ENCODE measurements around the gene FOXJ2. TPM values are rescaled to one million over a fixed set of nuclear protein-coding genes. Genes with fewer than 3 reads are reported as not detected.
"Not testable (repeated sequence)": the region's sequence is repeated elsewhere in the genome, so short reads cannot be mapped to it uniquely, and the experiment has no call there.

FOXJ2 gene
- total RNA-seq, 2 experiments from 2014 or later, result 17.6 to 17.7 TPM

DNA sequence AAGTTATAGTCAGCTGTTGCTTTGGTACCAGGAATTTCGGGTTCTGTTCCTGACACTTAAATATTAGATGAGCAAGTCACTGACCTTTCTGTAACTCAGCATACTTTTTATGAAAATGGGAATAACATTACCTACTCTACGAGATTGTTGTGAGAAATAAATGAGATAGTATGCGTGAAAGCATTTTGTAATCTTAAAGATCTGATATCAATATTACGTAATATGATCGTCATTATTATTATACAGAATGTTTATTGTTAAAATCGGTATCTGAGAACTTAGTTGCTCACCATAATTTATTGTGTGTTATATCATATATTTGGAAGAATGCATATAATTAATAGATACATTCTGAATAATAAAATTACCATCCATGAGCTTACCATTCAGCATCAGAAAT, 43.4 kb downstream of the FOXJ2 start:
- no peak for DNase-seq
- no peak overlapping the region for H3K4me3 Mint-ChIP-seq
- CTCF ChIA-PET, result interaction anchor here (7.9 kb wide), 1 partner anchor 30 kb away, joined by 205 read pairs; no protein-coding TSS in a partner anchor
- intact Hi-C loops (cut with micrococcal nuclease), result loop anchor here (5.0 kb wide), 1 partner anchor 244 kb away; no protein-coding TSS in a partner anchor
- no peaks in the 10 kb centered on the region for H3K36me3 Mint-ChIP-seq (ENCODE audit: low read depth)
- peaks cover 36% of the 10 kb centered on the region for H3K4me1 Mint-ChIP-seq (ENCODE audit: low read depth)
- no peak overlapping the region for H3K27ac Mint-ChIP-seq
- no peaks in the 10 kb centered on the region for H3K9me3 Mint-ChIP-seq
- no peaks in the 10 kb centered on the region for H3K27me3 Mint-ChIP-seq (ENCODE audit: low read depth)

DNA sequence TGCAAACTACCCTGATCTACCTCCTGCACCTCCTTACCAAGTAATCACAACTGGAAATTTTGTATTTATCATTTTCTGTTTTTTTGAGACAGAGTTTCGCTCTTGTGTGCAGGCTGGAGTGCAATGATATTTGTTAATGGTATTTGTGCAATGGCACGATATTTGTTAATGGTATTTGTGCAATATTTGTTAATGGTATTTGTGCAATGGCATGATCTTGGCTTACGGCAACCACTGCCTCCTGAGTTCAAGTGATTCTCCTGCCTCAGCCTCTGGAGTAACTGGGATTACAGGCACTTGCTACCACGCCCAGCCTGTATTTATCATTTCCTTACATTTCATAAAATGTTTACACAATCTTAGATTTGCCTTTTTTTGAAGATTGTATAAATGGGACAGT, 43.9 kb downstream of the FOXJ2 start:
- no peak overlapping the region for H3K4me3 Mint-ChIP-seq
- H3K27ac Mint-ChIP-seq, result no peak overlapping the region
- intact Hi-C loops (cut with micrococcal nuclease), result loop anchor here (5.0 kb wide), 1 partner anchor 244 kb away; no protein-coding TSS in a partner anchor
- H3K36me3 Mint-ChIP-seq (ENCODE audit: low read depth), result no peaks in the 10 kb centered on the region
- H3K9me3 Mint-ChIP-seq, result no peaks in the 10 kb centered on the region
- DNase-seq, result no peak
- peaks cover 39% of the 10 kb centered on the region for H3K4me1 Mint-ChIP-seq (ENCODE audit: low read depth)
- no peaks in the 10 kb centered on the region for H3K27me3 Mint-ChIP-seq (ENCODE audit: low read depth)
- CTCF ChIA-PET, result interaction anchor here (1.1 to 7.9 kb wide), 4 partner anchors 31 to 216 kb away, joined by 3 to 205 read pairs (median 10); no protein-coding TSS in a partner anchor

DNA sequence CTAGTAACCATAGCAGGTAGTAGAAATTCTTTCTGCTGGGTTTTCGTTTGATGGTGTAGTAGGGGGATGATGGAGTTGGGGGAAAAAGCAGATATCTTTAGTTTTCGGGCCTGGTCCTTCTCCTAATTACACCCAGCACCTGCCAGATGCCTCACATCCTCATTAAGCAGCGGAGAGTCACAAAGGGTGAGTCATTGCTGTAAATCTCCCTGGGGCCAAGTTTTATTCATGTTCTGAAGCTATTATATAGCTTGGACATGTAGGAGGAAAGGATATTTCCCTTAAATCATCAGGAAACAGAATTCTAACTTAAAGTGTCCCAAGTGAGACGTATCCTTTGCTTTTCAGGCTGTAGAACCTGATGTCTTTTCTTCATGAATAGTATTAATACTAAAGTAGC, 44.7 kb downstream of the FOXJ2 start:
- Mint-ChIP-seq H3K27ac (no peak overlapping the region), H3K27me3 (ENCODE audit: low read depth) (no peaks in the 10 kb centered on the region), H3K4me1 (ENCODE audit: low read depth) (peaks cover 39% of the 10 kb centered on the region), H3K9me3 (no peaks in the 10 kb centered on the region), H3K4me3 (no peak overlapping the region), H3K36me3 (ENCODE audit: low read depth) (no peaks in the 10 kb centered on the region)
- intact Hi-C loops (cut with micrococcal nuclease), result loop anchor here (5.0 kb wide), 1 partner anchor 245 kb away; no protein-coding TSS in a partner anchor
- CTCF ChIA-PET, result interaction anchor here (0.9 to 7.9 kb wide), 9 partner anchors 7 to 217 kb away, joined by 3 to 205 read pairs (median 11); partner anchors contain the start of gene C3AR1
- no peak for DNase-seq

DNA sequence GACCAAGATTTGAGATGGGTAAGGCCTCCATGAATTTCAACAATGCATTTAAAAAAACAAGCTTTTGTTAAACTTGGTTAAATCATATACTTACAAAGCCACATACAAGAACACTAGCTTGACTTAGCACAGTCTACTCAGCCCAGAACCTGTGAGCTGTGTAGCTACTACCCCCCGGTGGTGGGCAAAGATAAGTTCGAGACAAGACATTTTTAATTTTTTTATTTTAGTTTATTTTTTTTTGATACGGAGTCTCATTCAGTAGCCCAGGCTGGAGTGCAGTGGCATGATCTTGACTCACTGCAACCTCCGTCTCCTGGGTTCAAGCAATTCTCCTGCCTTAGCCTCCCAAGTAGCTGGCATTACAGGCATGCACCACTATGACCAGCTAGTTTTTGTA, 45.9 kb downstream of the FOXJ2 start:
- Mint-ChIP-seq H3K4me1 (ENCODE audit: low read depth) (peaks cover 41% of the 10 kb centered on the region), H3K4me3 (peak overlapping the region; percentile 25), H3K36me3 (ENCODE audit: low read depth) (no peaks in the 10 kb centered on the region), H3K27me3 (ENCODE audit: low read depth) (no peaks in the 10 kb centered on the region), H3K9me3 (no peaks in the 10 kb centered on the region), H3K27ac (peak overlapping the region; percentile 26)
- intact Hi-C loops (cut with micrococcal nuclease), result loop anchor here (1.0 to 5.0 kb wide), 6 partner anchors 32 to 438 kb away; no protein-coding TSS in a partner anchor
- CTCF ChIA-PET, result interaction anchor here (0.6 to 7.9 kb wide), 24 partner anchors 8 to 272 kb away, joined by 3 to 205 read pairs (median 5); partner anchors contain the start of genes C3AR1 and SLC2A3
- DNase-seq, result peak; percentile 79

DNA sequence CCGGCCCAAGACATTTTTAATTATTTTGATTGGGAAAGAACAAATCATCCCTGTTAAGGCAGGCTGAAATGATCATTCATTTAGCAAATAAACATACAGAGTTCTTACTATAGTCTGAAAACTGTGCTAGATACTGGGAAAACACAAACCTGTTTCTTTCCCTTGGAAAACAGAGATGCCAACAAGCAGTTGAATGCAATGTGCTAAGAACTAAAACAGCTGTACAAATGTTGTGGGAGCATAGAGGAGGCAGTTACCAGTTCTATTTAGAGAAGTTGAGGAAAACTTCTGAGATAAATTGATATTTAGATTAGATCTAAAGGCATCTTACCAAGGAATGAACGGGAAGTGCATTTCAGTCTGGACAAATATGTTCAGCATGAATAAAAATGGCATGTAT, 46.4 kb downstream of the FOXJ2 start:
- Mint-ChIP-seq H3K4me3 (peak overlapping the region; percentile 25), H3K27ac (peak overlapping the region; percentile 26), H3K9me3 (no peaks in the 10 kb centered on the region), H3K4me1 (ENCODE audit: low read depth) (peaks cover 47% of the 10 kb centered on the region), H3K27me3 (ENCODE audit: low read depth) (no peaks in the 10 kb centered on the region), H3K36me3 (ENCODE audit: low read depth) (peaks cover under 1% of the 10 kb centered on the region)
- CTCF ChIA-PET, result interaction anchor here (0.7 to 7.9 kb wide), 16 partner anchors 9 to 272 kb away, joined by 3 to 205 read pairs (median 5); partner anchors contain the start of genes C3AR1 and SLC2A3
- intact Hi-C loops (cut with micrococcal nuclease), result loop anchor here (1.0 to 5.0 kb wide), 6 partner anchors 33 to 438 kb away; no protein-coding TSS in a partner anchor
- no peak for DNase-seq

DNA sequence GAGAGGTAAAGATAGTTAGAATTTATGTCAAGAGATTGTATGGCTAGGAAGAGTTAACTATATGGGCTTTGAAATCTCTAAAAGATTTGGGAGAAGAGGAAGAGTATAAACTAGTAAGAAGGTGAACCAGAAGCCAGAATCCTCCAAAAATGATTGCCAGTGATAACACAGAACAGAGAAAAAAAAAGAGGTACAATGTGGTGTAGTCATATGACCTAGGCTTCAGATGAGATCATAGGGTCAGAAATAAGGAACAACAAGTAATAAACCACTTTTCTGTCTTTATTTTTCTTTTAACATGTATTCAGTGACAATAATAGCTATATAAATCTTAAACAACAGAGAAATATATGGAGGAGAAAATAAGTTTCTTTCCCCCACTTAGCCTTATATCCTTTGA, 47.6 kb downstream of the FOXJ2 start:
- Mint-ChIP-seq H3K27ac (peak overlapping the region; percentile 26), H3K9me3 (no peaks in the 10 kb centered on the region), H3K27me3 (ENCODE audit: low read depth) (no peaks in the 10 kb centered on the region), H3K36me3 (ENCODE audit: low read depth) (peaks cover 6% of the 10 kb centered on the region), H3K4me1 (ENCODE audit: low read depth) (peaks cover 56% of the 10 kb centered on the region), H3K4me3 (peak overlapping the region; percentile 1)
- CTCF ChIA-PET, result interaction anchor here (7.9 kb wide), 1 partner anchor 35 kb away, joined by 205 read pairs; no protein-coding TSS in a partner anchor
- no peak for DNase-seq
- intact Hi-C loops (cut with micrococcal nuclease), result loop anchor here (5.0 to 10.0 kb wide), 2 partner anchors 888 to 1125 kb away; partner anchors contain the start of gene PTPN6

DNA sequence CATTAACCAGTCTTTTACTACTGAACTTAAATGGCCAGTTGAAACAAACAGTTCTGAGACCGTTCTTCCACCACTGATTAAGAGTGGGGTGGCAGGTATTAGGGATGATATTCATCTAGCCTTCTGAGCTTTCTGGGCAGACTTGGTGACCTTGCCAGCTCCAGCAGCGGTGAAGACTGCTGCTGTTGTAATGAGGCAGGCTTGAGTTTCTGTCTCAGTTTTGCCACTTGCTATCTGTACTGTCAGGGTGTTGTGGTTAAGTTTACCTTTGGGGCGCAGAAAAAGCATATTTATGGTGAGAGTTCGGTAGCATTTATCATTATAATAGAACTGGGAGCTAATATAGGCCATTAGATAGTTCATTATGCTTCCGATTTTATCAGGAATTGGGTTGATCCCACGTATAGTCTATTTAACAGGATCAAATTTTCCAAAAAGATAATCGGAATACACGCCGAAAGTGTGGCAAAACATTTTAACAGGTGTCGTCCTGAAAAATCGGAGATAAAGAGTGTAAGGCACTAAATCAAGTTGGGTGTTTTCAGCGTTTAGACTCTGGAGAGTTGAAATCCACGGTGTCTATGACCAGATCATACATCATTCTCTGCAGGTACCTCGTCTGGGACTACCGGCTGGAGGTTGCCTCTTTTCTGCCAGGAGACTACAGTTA, 48.9 kb downstream of the FOXJ2 start:
- H3K27ac Mint-ChIP-seq, result peak overlapping the region; percentile 93
- peak overlapping the region; percentile 98 for H3K4me3 Mint-ChIP-seq
- no peaks in the 10 kb centered on the region for H3K27me3 Mint-ChIP-seq (ENCODE audit: low read depth)
- H3K4me1 Mint-ChIP-seq (ENCODE audit: low read depth), result peaks cover 64% of the 10 kb centered on the region
- no peaks in the 10 kb centered on the region for H3K9me3 Mint-ChIP-seq
- peaks cover 14% of the 10 kb centered on the region for H3K36me3 Mint-ChIP-seq (ENCODE audit: low read depth)
- DNase-seq, result peak; percentile 48
- CTCF ChIA-PET, result interaction anchor here (7.9 kb wide), 1 partner anchor 36 kb away, joined by 205 read pairs; no protein-coding TSS in a partner anchor
- intact Hi-C loops (cut with micrococcal nuclease), result loop anchor here (5.0 to 10.0 kb wide), 2 partner anchors 889 to 1127 kb away; partner anchors contain the start of gene PTPN6

DNA sequence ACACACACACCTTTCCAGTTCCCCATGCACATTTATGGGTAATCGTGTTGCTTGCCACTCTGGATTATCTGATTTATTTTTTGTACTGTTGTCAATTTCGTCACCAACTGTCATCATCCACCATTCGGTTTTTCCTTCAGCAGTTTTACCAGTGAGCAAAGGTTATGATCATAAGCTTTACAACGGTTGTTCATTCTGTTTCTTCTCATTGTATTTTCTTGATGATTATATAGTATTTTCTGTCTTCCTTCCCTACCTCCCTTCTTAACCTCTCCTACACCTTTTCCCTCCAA, 50.2 kb downstream of the FOXJ2 start:
- intact Hi-C loops (cut with micrococcal nuclease), result loop anchor here (1.0 to 10.0 kb wide), 8 partner anchors 50 to 1128 kb away; partner anchors contain the start of genes FOXJ2, PTPN6 and SLC2A3
- no peaks in the 10 kb centered on the region for H3K27me3 Mint-ChIP-seq (ENCODE audit: low read depth)
- peak overlapping the region; percentile 98 for H3K4me3 Mint-ChIP-seq
- DNase-seq, result no peak
- peaks cover 17% of the 10 kb centered on the region for H3K36me3 Mint-ChIP-seq (ENCODE audit: low read depth)
- H3K9me3 Mint-ChIP-seq, result no peaks in the 10 kb centered on the region
- CTCF ChIA-PET, result interaction anchor here (1.2 kb wide), 1 partner anchor 37 kb away, joined by 5 read pairs; no protein-coding TSS in a partner anchor
- peaks cover 69% of the 10 kb centered on the region for H3K4me1 Mint-ChIP-seq (ENCODE audit: low read depth)
- H3K27ac Mint-ChIP-seq, result peak overlapping the region; percentile 93

DNA sequence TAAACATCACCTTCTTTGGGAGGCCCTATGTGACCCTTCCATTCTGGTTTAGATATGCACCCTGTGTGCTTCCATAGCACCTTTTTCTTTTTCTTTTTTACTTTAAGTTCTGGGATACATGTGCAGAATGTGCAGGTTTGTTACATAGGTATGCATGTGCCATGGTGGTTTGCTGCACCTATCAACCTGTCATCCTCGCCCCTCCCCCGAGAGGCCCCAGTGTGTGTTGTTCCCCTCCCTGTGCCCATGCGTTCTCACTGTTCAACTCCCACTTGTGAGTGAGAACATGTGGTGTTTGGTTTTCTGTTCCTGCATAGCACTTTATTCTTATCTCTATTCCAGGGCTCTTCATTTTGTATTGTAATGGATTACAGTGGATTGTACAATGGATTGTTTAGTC, 51.8 kb downstream of the FOXJ2 start:
- peak overlapping the region; percentile 98 for H3K4me3 Mint-ChIP-seq
- H3K27me3 Mint-ChIP-seq (ENCODE audit: low read depth); CTCF ChIA-PET; H3K9me3 Mint-ChIP-seq: not testable (repeated sequence)
- peaks cover 23% of the 10 kb centered on the region for H3K36me3 Mint-ChIP-seq (ENCODE audit: low read depth)
- H3K27ac Mint-ChIP-seq, result peak overlapping the region; percentile 93
- peaks cover 68% of the 10 kb centered on the region for H3K4me1 Mint-ChIP-seq (ENCODE audit: low read depth)
- peak; percentile 56 for DNase-seq
- intact Hi-C loops (cut with micrococcal nuclease), result loop anchor here (5.0 to 10.0 kb wide), 2 partner anchors 892 to 1130 kb away; partner anchors contain the start of gene PTPN6

DNA sequence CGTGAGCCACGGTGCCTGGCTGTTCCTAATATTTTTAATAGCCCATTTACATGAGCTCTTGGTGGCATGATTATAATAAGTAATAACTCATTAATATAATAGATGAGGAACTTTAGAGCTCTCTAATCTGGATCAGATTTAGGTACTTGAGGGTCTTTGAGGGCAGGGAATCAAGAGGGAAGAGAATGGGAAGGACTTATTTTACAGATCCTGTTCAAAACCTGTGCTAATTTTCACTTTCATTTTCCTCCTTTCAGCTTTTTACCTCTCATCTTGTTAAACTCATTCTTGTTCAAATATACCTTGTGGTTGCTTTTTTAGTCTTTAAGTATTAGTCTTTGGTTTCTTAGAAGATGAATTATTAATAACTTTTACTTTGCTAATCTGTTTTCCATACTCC, 55.1 kb downstream of the FOXJ2 start:
- intact Hi-C loops (cut with micrococcal nuclease), result loop anchor here (10.0 kb wide), 1 partner anchor 1133 kb away; the partner anchor contains the start of gene PTPN6
- no peak for DNase-seq
- Mint-ChIP-seq H3K27me3 (ENCODE audit: low read depth) (no peaks in the 10 kb centered on the region), H3K9me3 (no peaks in the 10 kb centered on the region), H3K4me3 (peak overlapping the region; percentile 55), H3K4me1 (ENCODE audit: low read depth) (peaks cover 50% of the 10 kb centered on the region), H3K36me3 (ENCODE audit: low read depth) (peaks cover 44% of the 10 kb centered on the region), H3K27ac (peak overlapping the region; percentile 89)
- CTCF ChIA-PET, result interaction anchor here (0.9 to 1.5 kb wide), 8 partner anchors 9 to 144 kb away, joined by 3 to 6 read pairs (median 4); no protein-coding TSS in a partner anchor

DNA sequence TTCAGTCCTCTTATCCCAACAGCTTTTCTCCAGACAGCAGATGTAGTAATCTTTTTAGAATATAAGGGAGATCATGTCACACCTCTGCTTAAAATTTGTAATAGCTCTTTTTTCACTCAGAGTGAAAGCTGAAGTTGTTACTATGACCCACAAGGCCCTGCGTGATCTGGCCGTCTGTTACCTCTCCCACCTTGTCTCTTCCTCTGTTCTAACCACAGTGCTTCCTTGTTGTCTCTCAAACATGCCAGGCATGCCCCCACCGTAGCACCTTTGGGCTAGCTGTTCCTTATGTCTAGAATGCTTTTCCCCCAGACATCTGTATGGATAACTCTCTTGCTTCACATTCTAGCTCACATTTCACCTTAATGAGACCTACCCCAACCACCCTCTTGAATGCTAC, 56.1 kb downstream of the FOXJ2 start:
- Mint-ChIP-seq H3K27ac (peak overlapping the region; percentile 89), H3K36me3 (ENCODE audit: low read depth) (peaks cover 51% of the 10 kb centered on the region), H3K27me3 (ENCODE audit: low read depth) (no peaks in the 10 kb centered on the region), H3K4me3 (peak overlapping the region; percentile 55), H3K4me1 (ENCODE audit: low read depth) (peaks cover 46% of the 10 kb centered on the region), H3K9me3 (no peaks in the 10 kb centered on the region)
- CTCF ChIA-PET, result interaction anchor here (0.6 to 1.5 kb wide), 6 partner anchors 15 to 143 kb away, joined by 3 to 5 read pairs (median 3); no protein-coding TSS in a partner anchor
- peak; percentile 71 for DNase-seq
- intact Hi-C loops (cut with micrococcal nuclease), result loop anchor here (10.0 kb wide), 1 partner anchor 1134 kb away; the partner anchor contains the start of gene PTPN6

DNA sequence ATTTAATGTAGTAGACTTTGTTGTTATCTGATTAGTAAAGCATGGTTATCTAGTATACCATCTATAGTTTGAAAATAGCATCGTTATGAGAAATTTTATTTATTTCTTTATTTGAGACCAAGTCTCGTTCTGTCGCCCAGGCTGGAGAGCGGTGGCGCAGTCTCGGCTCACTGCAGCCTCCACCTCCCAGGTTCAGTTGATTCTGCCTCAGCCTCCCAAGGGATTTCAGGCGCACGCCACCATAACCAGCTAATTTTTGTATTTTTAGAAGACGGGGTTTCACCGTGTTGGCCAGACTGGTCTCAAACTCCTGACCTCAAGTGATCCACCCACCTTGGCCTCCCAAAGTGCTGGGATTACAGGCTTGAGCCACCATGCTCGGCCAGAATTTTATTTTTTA, 56.8 kb downstream of the FOXJ2 start:
- Mint-ChIP-seq H3K27ac (peak overlapping the region; percentile 89), H3K36me3 (ENCODE audit: low read depth) (peaks cover 48% of the 10 kb centered on the region), H3K4me1 (ENCODE audit: low read depth) (peaks cover 39% of the 10 kb centered on the region)
- CTCF ChIA-PET, result interaction anchor here (1.5 kb wide), 1 partner anchor 142 kb away, joined by 3 read pairs; no protein-coding TSS in a partner anchor
- not testable (repeated sequence) for H3K27me3 Mint-ChIP-seq (ENCODE audit: low read depth); H3K9me3 Mint-ChIP-seq; H3K4me3 Mint-ChIP-seq; DNase-seq
- intact Hi-C loops (cut with micrococcal nuclease), result loop anchor here (10.0 kb wide), 1 partner anchor 1134 kb away; the partner anchor contains the start of gene PTPN6

All from activated naive CD4-positive, alpha-beta T cell treated with anti-CD3 and anti-CD28 coated beads for 36 hours (primary cell).